OCI-LY7 (cell line): ENCODE measurements around the gene LEPR. TPM values are rescaled to one million over a fixed set of nuclear protein-coding genes. Genes with fewer than 3 reads are reported as not detected.

Experiments used
- BruUV-seq: library from RNA; stranded (reverse); fragments of 400-500 nt; replicated peaks from 2 replicates; lab custom pipeline; 2021; lab: Mats Ljungman, UMichigan
- CTCF ChIA-PET: fragments of 300-600 bp; sonication (Branson Sonifier 250); formaldehyde crosslinking; loops from one replicate; lab custom pipeline; 2022; ENCODE audit warnings: antibody characterized with exemption; ENCODE audit not compliant: unreplicated experiment; lab: Charles Lee
- POLR2A ChIA-PET: fragments of 300-600 bp; sonication (Branson Sonifier 250); formaldehyde crosslinking; loops from one replicate; lab custom pipeline; 2022; ENCODE audit warnings: antibody characterized with exemption; lab: Charles Lee
- DNase-seq: peaks from one replicate; pipeline ENCODE4 v3.0.0-alpha.2; 2015; ENCODE audit warnings: low spot score
- H2AFZ ChIP-seq: fragments of 200-600 bp; sonication (generic), shearing (Covaris generic); 2 replicates; pipeline ENCODE4 v1.6.1; 2014; ENCODE audit warnings: mild to moderate bottlenecking, antibody characterized with exemption, low read length, moderate library complexity
- H3K27ac ChIP-seq: fragments of 200-600 bp; sonication (generic); 2 replicates; pipeline ENCODE4 v1.5.1; 2014; ENCODE audit warnings: mixed run types, low read depth, mild to moderate bottlenecking, moderate library complexity, low read length, inconsistent platforms; ENCODE audit not compliant: poor library complexity, severe bottlenecking
- H3K36me3 ChIP-seq: fragments of 200-600 bp; sonication (generic); 2 replicates; pipeline ENCODE4 v1.6.1; 2014; ENCODE audit warnings: mild to moderate bottlenecking, antibody characterized with exemption, low read length, moderate library complexity, mixed read lengths; ENCODE audit not compliant: insufficient read depth
- H3K4me1 ChIP-seq: fragments of 200-600 bp; sonication (generic); 2 replicates; pipeline ENCODE4 v1.5.1; 2014; ENCODE audit warnings: mild to moderate bottlenecking, low read length; ENCODE audit not compliant: insufficient read depth, poor library complexity, severe bottlenecking
- H3K4me2 ChIP-seq: fragments of 200-600 bp; sonication (generic); 2 replicates; pipeline ENCODE4 v1.6.1; 2014; ENCODE audit warnings: mild to moderate bottlenecking, low read length
- H3K4me3 ChIP-seq: fragments of 200-600 bp; sonication (generic); 2 replicates; pipeline ENCODE4 v1.5.1; 2014; ENCODE audit warnings: mild to moderate bottlenecking, low read depth, low read length; ENCODE audit not compliant: poor library complexity, severe bottlenecking
- H3K79me2 ChIP-seq: fragments of 200-600 bp; sonication (generic); 2 replicates; pipeline ENCODE4 v1.6.1; 2016; ENCODE audit warnings: low read depth, mild to moderate bottlenecking, low read length, moderate library complexity, mixed read lengths; ENCODE audit not compliant: insufficient read depth
- H3K9me2 ChIP-seq: fragments of 200-600 bp; sonication (generic); 2 replicates; pipeline ENCODE4 v1.6.1; 2016; ENCODE audit warnings: mild to moderate bottlenecking, low read length, mixed read lengths; ENCODE audit not compliant: insufficient read depth
- H3K9me3 ChIP-seq: fragments of 200-600 bp; sonication (generic); 2 replicates; pipeline ENCODE4 v1.6.1; 2014; ENCODE audit warnings: mild to moderate bottlenecking, mixed run types, low read length, mixed read lengths
- H4K20me1 ChIP-seq: fragments of 200-600 bp; sonication (generic); 2 replicates; pipeline ENCODE4 v1.6.1; 2014; ENCODE audit warnings: mild to moderate bottlenecking, antibody characterized with exemption, low read length, moderate library complexity, mixed read lengths; ENCODE audit not compliant: insufficient read depth
- EZH2phosphoT487 ChIP-seq: fragments of 200-600 bp; sonication (generic); IDR thresholded peaks from 2 replicates; pipeline ENCODE4 v1.6.1; 2018; ENCODE audit warnings: low read depth, borderline replicate concordance, mild to moderate bottlenecking, mixed run types, antibody characterized with exemption, low read length, moderate library complexity, mixed read lengths
- intact Hi-C: fragments of 100-400 bp; cut with micrococcal nuclease; formaldehyde crosslinking; loops from one replicate; pipeline ENCODE4 v1.10.0; 2022; ENCODE audit not compliant: unreplicated experiment
- total RNA-seq, 2 experiments: library from RNA; depleted of rRNA in 1 of 2; stranded (reverse); fragments of >200 nt in 1 of 2; shearing (Covaris generic) in 1 of 2; gene quantifications; 2 replicates each; pipeline ENCODE4 v1.2.3, GENCODE V29; 2014 to 2022
- TF ChIP-seq, protein P1 (sequence below): fragments of 200-600 bp; sonication (generic); conservative IDR thresholded peaks from 2 replicates; pipeline ENCODE4 v1.5.1; 2014; ENCODE audit warnings: mild to moderate bottlenecking, antibody characterized with exemption, low read length, moderate library complexity, mixed read lengths

LEPR gene
- total RNA-seq, 2 experiments from 2014 or later = 0.63 to 0.68 TPM

DNA sequence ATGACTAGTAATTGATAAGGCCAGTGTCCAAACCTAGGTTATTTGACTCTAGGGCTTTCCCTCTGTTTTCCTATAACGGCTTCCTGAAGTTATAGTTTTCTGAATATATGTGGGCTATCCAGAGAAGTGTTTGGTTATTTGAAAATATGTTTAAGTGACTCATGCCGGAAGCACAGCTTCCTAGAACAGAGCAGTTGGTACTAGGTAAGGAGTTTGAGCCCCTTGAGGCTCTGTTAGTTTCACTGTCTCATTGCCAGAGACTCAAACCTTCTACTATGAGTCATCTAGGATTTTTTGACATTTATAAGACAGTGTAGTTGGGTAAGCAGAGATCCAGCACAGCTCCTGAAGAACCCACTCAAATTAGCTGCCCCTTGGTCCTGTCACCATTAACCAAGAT is 27.1 kb upstream of the LEPR start:
- ChIA-PET POLR2A (interaction anchor here (0.6 to 1.2 kb wide), 6 partner anchors 10 to 1744 kb away, joined by 3 to 4 read pairs (median 3); no protein-coding TSS in a partner anchor), CTCF (no interaction called here)
- Histone ChIP-seq H3K9me2 (no peaks in the 10 kb centered on the region), H3K4me1 (no peaks in the 10 kb centered on the region), H4K20me1 (no peaks in the 10 kb centered on the region), H3K4me3 (no peak overlapping the region), H3K27ac (no peak overlapping the region), H3K79me2 (no peaks in the 10 kb centered on the region), H3K4me2 (no peak overlapping the region), H3K36me3 (peaks cover 19% of the 10 kb centered on the region; the same call in 1 of the 2 replicates), H2AFZ (no peak overlapping the region), H3K9me3 (no peaks in the 10 kb centered on the region)
- DNase-seq = no peak
- intact Hi-C loops = no loop called here
- BruUV-seq = no TSS peak
- TF ChIP-seq EZH2phosphoT487 = no peak
- TF ChIP-seq, protein P1, sequence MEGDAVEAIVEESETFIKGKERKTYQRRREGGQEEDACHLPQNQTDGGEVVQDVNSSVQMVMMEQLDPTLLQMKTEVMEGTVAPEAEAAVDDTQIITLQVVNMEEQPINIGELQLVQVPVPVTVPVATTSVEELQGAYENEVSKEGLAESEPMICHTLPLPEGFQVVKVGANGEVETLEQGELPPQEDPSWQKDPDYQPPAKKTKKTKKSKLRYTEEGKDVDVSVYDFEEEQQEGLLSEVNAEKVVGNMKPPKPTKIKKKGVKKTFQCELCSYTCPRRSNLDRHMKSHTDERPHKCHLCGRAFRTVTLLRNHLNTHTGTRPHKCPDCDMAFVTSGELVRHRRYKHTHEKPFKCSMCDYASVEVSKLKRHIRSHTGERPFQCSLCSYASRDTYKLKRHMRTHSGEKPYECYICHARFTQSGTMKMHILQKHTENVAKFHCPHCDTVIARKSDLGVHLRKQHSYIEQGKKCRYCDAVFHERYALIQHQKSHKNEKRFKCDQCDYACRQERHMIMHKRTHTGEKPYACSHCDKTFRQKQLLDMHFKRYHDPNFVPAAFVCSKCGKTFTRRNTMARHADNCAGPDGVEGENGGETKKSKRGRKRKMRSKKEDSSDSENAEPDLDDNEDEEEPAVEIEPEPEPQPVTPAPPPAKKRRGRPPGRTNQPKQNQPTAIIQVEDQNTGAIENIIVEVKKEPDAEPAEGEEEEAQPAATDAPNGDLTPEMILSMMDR = no peak

DNA sequence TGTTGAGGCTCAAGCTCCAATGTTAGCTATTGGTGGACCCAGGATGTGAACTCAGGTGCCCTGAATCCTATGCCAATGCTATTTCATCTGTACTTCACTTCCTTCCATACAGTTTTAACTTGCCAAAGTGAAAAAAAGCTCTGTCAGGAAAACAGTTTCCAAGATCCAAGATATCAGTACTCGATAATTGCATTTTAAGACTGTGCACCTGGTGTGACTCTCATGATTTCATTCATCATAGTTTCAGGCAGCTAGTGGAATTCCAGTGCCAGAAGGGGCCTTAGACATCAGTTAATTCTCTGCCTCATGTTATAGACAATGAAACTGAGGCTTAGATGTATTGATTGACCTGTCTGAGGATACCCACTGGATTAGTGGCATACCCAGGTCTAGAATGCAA is 26.5 kb upstream of the LEPR start:
- BruUV-seq = no TSS peak
- no peaks in the 10 kb centered on the region for H3K79me2 ChIP-seq
- ChIA-PET POLR2A (interaction anchor here (1.0 to 1.2 kb wide), 3 partner anchors 10 to 20 kb away, joined by 3 to 4 read pairs (median 4); no protein-coding TSS in a partner anchor), CTCF (no interaction called here)
- H3K9me2 ChIP-seq = no peaks in the 10 kb centered on the region
- H3K4me3 ChIP-seq = no peak overlapping the region
- H2AFZ ChIP-seq = no peak overlapping the region
- H4K20me1 ChIP-seq = no peaks in the 10 kb centered on the region
- intact Hi-C loops = no loop called here
- no peaks in the 10 kb centered on the region for H3K9me3 ChIP-seq
- peaks cover 19% of the 10 kb centered on the region; the same call in 1 of the 2 replicates for H3K36me3 ChIP-seq
- H3K4me2 ChIP-seq = no peak overlapping the region
- H3K27ac ChIP-seq = no peak overlapping the region
- TF ChIP-seq, protein P1 = no peak
- no peak for TF ChIP-seq EZH2phosphoT487
- no peaks in the 10 kb centered on the region for H3K4me1 ChIP-seq
- DNase-seq = no peak

DNA sequence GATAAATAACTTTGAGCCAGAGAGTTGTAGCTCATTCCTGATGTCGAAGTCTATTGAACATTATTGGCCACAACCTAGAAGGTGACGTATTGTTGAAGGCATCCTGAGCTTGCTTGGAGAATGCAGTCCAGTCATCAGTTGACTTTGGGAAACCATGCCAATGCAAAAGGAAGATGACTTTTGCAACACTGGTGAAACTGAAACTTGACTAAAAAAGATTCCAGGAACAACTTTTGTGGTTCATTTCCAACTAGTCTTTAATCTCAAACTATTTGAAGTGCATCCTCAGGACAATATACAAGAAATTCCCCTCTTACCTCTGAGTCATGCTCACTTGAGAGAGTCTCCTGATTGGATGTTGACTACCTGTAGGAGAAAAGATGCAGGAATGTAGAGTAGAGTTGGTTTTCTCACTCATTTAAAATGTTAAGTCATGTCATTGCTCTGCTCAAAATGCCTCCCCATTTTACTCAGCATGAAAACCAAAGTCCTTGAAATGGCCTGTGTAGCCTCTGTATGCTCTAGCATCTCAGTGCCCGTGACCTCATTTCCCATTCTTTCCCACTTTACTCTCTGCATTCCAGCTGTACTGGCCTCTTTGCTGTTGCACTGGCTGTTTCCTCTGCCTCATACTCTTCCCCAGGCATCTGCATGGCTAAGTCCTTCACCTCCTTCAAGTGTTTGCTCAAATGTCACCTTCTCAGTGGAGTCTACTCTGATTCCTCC is 24.4 kb upstream of the LEPR start:
- H3K4me3 ChIP-seq = no peak overlapping the region
- H3K9me2 ChIP-seq = no peaks in the 10 kb centered on the region
- CTCF ChIA-PET = no interaction called here
- POLR2A ChIA-PET = no interaction called here
- DNase-seq = no peak
- no peaks in the 10 kb centered on the region for H3K4me1 ChIP-seq
- intact Hi-C loops = no loop called here
- H3K9me3 ChIP-seq = no peaks in the 10 kb centered on the region
- no peaks in the 10 kb centered on the region for H3K79me2 ChIP-seq
- TF ChIP-seq, protein P1 = no peak
- no peak for TF ChIP-seq EZH2phosphoT487
- no peak overlapping the region for H2AFZ ChIP-seq
- H4K20me1 ChIP-seq = no peaks in the 10 kb centered on the region
- no peak overlapping the region for H3K27ac ChIP-seq
- H3K4me2 ChIP-seq = no peak overlapping the region
- H3K36me3 ChIP-seq = peaks cover 17% of the 10 kb centered on the region; the same call in 1 of the 2 replicates
- BruUV-seq = no TSS peak
